Activated CD4-positive, alpha-beta T cell treated with anti-CD3 and anti-CD28 coated beads, Interleukin-2, amount 50 U/mL, for 1 hour (primary cell): Measurements from ENCODE around the gene C12orf75.
A peak's percentile ranks its signal among the peaks of the same experiment; 100 is the strongest.
"Not testable (repeated sequence)": the region's sequence is repeated elsewhere in the genome, so short reads cannot be mapped to it uniquely, and the experiment has no call there.

Experiments used
- DNase-seq: peaks from one replicate; pipeline ENCODE4 v3.0.0-alpha.2; 2020

Gene C12orf75

DNA sequence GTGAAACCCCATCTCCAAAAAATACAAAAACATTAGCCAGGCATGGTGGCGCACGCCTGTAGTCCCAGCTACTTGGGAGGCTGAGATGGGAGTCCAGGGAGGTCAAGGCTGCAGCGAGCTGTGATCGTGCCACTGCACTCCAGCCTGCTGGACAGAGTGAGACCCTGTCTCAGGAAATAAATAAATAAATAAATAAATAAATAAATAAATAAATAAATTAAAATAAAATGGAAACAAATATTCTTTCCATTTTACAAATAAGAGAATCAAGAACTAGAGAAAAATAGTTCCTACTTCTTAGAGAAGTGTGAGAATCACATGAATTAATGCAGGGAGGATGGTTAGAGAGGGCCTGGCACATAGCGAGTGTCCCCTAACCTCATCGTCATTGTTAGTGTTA is 53.7 kb downstream of the C12orf75 start:
- DNase-seq = no peak

- no peak for DNase-seq
Observed at GRCh38 chr12:105384916-105385535, 54.5 kb downstream of the C12orf75 start.

DNA sequence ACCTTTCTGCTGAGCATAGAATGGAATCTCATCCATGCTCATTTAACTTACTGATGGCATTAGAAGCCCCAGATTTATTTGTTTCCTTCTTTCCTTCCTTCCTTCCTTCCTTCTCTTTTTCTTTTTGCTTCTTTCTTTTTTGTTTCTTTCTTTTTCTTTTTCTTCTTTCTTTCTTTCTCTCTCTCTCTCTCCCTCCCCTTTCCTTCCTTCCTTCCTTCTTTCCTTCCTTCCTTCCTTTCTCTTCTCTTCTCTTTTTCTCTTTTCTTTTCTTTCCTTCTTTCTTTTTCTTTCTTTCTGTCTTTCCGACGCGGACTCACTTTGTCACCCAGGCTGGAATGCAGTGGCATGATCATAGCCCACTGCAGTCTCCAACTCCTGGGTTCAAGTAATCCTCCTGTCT is 55.9 kb downstream of the C12orf75 start:
- DNase-seq = no peak

DNA sequence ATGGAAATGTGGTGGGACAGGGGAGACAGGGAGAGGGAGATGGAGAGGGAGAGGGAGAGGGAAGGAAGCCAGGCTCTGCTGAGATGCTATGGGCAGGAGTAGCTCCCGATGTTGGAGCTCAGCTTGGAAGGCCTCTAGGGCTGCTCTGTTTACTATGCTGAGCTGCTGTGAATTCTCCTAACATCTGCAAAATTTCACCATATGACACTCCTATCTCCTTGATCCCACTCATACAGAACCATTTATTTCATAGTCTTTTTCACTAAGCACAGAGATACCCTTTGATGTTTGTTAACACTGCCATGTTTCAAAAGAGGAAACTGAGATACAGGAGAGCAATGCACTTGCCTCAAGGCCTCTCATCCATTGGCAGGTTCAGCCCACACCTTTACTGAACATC is 60.7 kb downstream of the C12orf75 start:
- DNase-seq = no peak

- no peak for DNase-seq
Observed at GRCh38 chr12:105393587-105393986, 63.1 kb downstream of the C12orf75 start.

DNA sequence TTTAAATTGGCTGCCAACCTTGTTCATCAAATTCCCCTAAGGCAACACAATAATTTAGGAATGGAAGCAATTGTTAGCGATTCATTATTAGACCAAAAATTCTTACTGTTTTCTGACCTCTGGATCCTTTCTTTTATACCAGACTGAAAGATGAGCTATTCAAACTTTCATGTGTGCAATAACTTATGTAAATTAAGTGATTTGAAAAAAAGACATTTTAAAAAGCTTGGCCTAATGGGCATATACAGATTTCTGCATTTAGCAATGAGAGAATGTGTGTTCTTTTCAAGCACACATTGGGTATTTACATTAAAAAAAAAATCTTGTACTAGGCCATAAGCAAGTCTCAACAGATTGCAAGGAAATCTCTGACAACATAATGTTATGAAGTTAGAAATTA is 65.5 kb downstream of the C12orf75 start:
- no peak for DNase-seq

GRCh38 chr12:105396983-105397382 is 66.5 kb downstream of the C12orf75 start:
- no peak for DNase-seq

DNA sequence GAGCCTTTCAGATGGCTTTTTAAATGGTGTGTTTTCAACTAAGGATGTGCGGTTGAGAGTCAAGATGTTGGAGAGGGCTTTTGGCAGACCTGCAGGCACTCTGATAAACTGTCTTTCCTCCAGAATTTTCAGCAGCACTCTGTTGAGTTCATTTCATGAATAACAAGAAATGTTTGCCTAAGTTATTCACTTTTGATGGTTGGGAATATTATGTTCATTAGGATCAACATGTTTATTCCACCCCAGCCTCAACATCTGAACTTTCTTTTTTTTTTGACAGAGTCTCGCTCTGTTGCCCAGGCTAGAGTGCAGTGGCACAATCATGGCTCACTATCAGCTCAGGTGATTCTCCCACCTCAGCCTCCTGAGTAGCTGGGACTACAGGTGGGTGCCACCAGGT is 68.4 kb downstream of the C12orf75 start:
- no peak for DNase-seq

DNA sequence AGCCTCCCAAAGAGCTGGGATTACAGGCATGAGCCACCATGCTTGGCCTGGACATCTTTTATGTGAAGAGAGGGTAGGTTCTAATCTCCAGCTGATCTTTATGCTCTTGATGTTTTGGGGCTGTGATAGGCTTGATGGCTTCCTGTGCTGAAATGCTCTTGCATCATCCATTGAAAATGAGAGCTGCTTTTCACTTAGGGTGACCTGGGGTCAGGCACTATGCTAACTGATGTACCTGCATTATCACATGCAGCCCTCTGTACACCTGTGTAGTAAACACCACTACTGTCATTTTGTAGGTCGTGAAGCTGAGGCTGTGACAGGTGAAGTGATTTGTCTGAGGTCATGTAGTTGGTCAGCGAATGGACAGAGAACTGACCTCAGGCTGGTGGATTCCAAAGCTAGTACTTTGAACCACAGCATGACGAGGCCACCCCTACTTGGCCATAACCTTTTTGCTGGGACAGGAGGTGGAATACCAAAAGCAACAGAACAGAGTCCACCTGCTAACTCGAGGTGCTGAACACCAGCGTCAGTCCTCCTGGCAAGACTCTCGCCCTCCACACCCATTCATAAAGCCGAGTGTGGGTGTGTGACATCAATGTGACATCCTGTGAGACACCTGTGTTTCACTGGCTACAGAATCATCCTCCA is 69.1 kb downstream of the C12orf75 start:
- DNase-seq = no peak

- no peak for DNase-seq
Observed at GRCh38 chr12:105400227-105400626, 69.7 kb downstream of the C12orf75 start.

GRCh38 chr12:105401198-105401597 is 70.7 kb downstream of the C12orf75 start:
- DNase-seq = no peak

- DNase-seq = no peak
Observed at GRCh38 chr12:105402366-105402765, 71.9 kb downstream of the C12orf75 start.

DNA sequence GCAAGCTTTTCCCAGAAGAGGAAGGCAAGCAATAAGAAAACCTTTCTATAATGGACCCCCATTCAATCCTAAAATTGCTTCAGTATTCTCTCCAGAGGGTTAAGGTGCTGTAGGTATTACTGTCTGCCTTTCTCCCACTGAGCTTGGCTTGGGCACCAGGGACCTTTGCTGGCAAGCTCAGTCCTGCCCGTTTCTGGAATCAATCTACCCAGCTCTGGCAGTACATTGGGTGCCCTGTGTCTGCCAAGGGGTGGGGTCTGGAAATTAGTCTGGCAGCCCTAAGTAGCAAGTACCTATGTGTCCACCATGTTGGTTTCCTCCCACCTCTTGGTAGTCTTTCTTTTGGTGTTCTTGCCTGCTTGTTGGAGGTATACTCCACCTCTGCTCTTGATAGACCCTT is 72.6 kb downstream of the C12orf75 start:
- no peak for DNase-seq

- DNase-seq = not testable (repeated sequence)
Observed at GRCh38 chr12:105404134-105404533, 73.6 kb downstream of the C12orf75 start.

DNA sequence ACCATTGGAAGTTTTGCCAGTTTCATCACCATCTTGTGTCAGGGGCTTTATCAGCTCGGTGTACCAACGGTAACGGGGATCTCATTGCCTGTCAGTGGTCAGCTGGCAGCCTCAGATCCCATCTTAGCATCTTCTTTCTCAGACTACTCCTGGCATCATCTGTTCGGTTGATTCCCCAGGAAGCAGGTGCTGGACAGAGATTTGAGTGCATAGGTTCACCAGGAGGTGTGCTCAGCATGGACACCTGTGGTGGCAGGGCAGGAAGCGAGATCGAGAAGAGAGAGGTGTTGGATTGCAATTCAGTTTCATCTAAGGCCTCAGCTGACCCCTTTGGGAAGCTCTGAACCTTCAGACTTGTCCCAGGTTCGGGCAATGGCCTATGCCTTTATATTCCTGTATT is 76.0 kb downstream of the C12orf75 start:
- no peak for DNase-seq

GRCh38 chr12:105409279-105409678 is 78.8 kb downstream of the C12orf75 start:
- no peak for DNase-seq

DNA sequence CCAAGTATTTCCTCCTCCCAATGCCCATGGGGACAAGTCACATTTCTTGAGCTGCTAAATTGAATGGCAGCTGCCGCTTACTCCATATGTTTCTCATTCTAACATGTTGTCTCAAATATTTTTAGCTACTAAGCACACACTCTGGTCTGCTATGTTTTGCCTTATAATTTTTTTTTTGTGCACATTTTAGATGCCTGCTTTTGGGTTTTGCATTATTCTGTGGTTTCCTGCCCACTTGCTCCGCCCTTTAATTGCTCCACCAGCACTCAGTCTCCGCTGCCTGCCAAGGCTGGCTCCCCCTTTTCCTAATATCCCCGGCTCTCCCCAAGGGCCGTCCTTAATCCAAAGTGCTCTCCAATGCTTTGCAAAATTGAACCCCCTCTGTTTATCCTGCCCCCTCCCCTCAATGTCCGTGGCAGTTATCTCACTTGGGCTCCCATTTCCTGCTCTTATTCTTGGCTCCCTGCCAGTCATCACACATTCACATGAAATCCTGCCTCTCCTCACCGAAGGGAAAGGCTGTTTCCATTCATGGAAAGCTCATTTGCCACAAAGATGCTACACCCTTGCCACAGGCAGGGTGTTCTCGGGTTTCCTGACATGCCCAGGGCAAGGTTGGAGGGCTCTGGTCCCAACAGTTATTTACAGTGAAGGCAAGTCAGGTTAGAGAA is 79.4 kb downstream of the C12orf75 start:
- no peak for DNase-seq

DNA sequence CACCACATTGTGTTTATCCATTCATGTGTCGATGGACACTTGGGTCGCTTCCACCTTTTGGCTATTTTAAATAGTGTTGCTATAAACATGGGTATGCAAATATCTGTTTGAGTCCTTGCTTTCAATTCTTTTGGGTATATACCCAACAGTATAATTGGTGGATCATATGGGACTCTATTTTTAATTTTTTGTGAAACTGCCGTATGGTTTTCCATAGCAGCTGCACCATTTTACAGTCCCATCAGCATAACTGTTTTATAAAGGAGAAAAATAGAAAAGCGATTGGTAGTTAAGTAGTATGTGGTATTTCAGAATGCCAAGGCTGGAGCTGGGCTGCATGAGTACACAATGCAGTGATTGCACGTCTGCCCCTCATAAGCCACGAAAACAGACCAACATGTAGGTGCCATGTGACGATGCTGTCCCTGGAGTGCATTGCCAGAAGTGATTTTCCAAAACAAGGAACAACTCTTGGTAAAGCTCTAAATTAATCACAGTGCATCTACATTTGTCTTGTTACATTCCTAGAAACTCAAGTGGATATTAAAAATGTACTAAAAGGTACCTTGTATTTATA is 83.5 kb downstream of the C12orf75 start:
- DNase-seq = no peak

GRCh38 chr12:105417732-105418131 is 87.2 kb downstream of the C12orf75 start:
- DNase-seq = no peak

GRCh38 chr12:105418229-105418628 is 87.7 kb downstream of the C12orf75 start:
- DNase-seq = no peak

DNA sequence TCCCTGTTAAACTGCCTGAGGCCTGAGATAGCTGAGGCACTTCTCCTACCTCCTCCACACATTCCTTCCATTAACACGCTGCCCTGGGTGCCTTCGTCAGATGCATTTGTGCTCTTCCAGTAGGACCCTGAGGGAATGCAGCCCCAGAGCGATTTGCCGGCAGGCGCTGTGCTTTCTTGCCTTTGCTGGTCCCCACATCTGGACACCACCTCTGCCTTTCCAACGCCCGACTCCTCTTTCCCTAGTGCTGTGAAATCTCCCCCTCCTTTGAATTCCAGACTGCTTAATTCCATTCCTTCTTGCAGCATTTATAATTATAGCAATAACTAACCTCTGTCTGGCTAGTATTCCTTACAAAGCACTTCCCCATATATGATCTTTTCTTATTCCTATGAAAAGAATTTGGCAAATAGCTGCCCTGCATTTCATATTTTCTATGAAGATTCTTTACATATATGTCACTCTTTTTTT is 88.4 kb downstream of the C12orf75 start:
- no peak for DNase-seq

- no peak for DNase-seq
Observed at GRCh38 chr12:105419606-105420005, 89.1 kb downstream of the C12orf75 start.

- DNase-seq = no peak
Observed at GRCh38 chr12:105420046-105420445, 89.6 kb downstream of the C12orf75 start.

DNA sequence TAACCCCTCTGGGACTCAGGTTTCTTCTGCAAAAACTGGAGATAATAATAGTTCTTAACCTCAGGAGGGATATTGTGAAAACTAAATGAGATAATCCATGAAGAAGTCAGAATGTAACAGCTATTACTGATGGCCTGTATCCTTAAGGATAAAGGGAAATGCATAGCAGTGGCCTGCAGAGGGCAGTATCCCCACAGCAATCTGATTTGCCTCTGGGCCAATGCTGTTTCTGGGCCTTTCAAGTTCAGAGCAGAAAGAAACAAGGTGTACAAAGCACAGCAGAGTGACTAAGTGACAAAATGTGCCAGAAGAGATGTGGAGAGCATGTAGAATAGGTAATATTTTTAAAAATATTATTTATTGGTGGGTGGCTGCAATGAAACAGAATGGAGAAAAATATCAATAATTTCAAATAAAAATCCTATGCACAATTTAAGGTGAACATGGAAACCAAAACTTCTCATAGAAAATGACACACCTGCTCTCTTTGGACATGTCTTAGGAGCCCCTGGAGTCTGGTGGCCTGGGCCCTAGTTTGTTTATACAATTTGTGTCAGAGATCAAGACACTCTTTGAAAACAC is 90.3 kb downstream of the C12orf75 start:
- DNase-seq = peak; percentile 53
